ENCODE measurements around the gene ITPRID1. TPM values are rescaled to one million over a fixed set of nuclear protein-coding genes. Genes with fewer than 3 reads are reported as not detected.

Gene ITPRID1
- polyA plus RNA-seq, 1 donor (not counting 4 experiments of a cell fraction or from before 2014, with no cell fraction given): not detected

GRCh38 chr7:31562002-31562401 is 48.1 kb downstream of the ITPRID1 start:
- H3K27me3 ChIP-seq (ENCODE audit: control insufficient read depth, extremely low read depth, insufficient read depth, low read length): no peaks in the 10 kb centered on the region
- no peak overlapping the region for H3K9ac ChIP-seq (ENCODE audit: control insufficient read depth, extremely low read depth, insufficient read depth, low read length)
- no peaks in the 10 kb centered on the region for H3K9me3 ChIP-seq (ENCODE audit: control insufficient read depth, low read depth, low read length)
- H3K27ac ChIP-seq (ENCODE audit: control insufficient read depth, insufficient read depth, low read length): no peak overlapping the region
- H3K79me2 ChIP-seq (ENCODE audit: control insufficient read depth, insufficient read depth, low read length): no peaks in the 10 kb centered on the region
- DNase-seq (ENCODE audit: low read depth, low spot score) (no peak), FAIRE-seq (no peak)
- no peak overlapping the region for H2AFZ ChIP-seq (ENCODE audit: control insufficient read depth, low read length)
- H3K4me3 ChIP-seq (ENCODE audit: control insufficient read depth in 2 of 3, extremely low read depth in 1 of 3, insufficient read depth in 2 of 3, low read depth in 1 of 3, low read length in 3 of 3): no peak overlapping the region
- no peak for TF ChIP-seq CTCF (optimal IDR thresholded peaks at IDR 0.05 in 1 of 3, IDR thresholded peaks at IDR 0.05 in 1 of 3, conservative IDR thresholded peaks at IDR 0.05 in 1 of 3; ENCODE audit: extremely low read depth in 1 of 3, insufficient read depth in 2 of 3, low read length in 3 of 3)
- no peak for TF ChIP-seq EZH2 (IDR thresholded peaks at IDR 0.05; ENCODE audit: low read length)
- H4K20me1 ChIP-seq (ENCODE audit: control insufficient read depth, extremely low read depth, insufficient read depth, low read length): no peaks in the 10 kb centered on the region
- dilution Hi-C loops (cut with MboI; ENCODE audit: extremely low pct_ligation_motif_present, low sequenced_read_pairs): no loop called here
- no peaks in the 10 kb centered on the region for H3K9me1 ChIP-seq (ENCODE audit: control insufficient read depth, extremely low read depth, insufficient read depth, low read length)
- no peaks in the 10 kb centered on the region for H3K36me3 ChIP-seq (ENCODE audit: control insufficient read depth in 2 of 2, extremely low read depth in 1 of 2, insufficient read depth in 2 of 2, low read length in 2 of 2)
- no peak overlapping the region for H3K4me2 ChIP-seq (ENCODE audit: control insufficient read depth, extremely low read depth, insufficient read depth, low read depth, low read length)
- no peaks in the 10 kb centered on the region for H3K4me1 ChIP-seq (ENCODE audit: control insufficient read depth, extremely low read depth, insufficient read depth, low read length)

GRCh38 chr7:31563522-31563921 is 49.6 kb downstream of the ITPRID1 start:
- Histone ChIP-seq H3K4me1 (ENCODE audit: control insufficient read depth, extremely low read depth, insufficient read depth, low read length) (no peaks in the 10 kb centered on the region), H3K27ac (ENCODE audit: control insufficient read depth, insufficient read depth, low read length) (no peak overlapping the region), H3K36me3 (ENCODE audit: control insufficient read depth in 2 of 2, extremely low read depth in 1 of 2, insufficient read depth in 2 of 2, low read length in 2 of 2) (no peaks in the 10 kb centered on the region), H3K9ac (ENCODE audit: control insufficient read depth, extremely low read depth, insufficient read depth, low read length) (no peak overlapping the region), H3K79me2 (ENCODE audit: control insufficient read depth, insufficient read depth, low read length) (no peaks in the 10 kb centered on the region), H4K20me1 (ENCODE audit: control insufficient read depth, extremely low read depth, insufficient read depth, low read length) (no peaks in the 10 kb centered on the region), H2AFZ (ENCODE audit: control insufficient read depth, low read length) (no peak overlapping the region), H3K9me3 (ENCODE audit: control insufficient read depth, low read depth, low read length) (no peaks in the 10 kb centered on the region), H3K4me3 (ENCODE audit: control insufficient read depth in 2 of 3, extremely low read depth in 1 of 3, insufficient read depth in 2 of 3, low read depth in 1 of 3, low read length in 3 of 3) (no peak overlapping the region), H3K9me1 (ENCODE audit: control insufficient read depth, extremely low read depth, insufficient read depth, low read length) (no peaks in the 10 kb centered on the region), H3K27me3 (ENCODE audit: control insufficient read depth, extremely low read depth, insufficient read depth, low read length) (no peaks in the 10 kb centered on the region), H3K4me2 (ENCODE audit: control insufficient read depth, extremely low read depth, insufficient read depth, low read depth, low read length) (no peak overlapping the region)
- DNase-seq (ENCODE audit: low read depth, low spot score): no peak
- dilution Hi-C loops (cut with MboI; ENCODE audit: extremely low pct_ligation_motif_present, low sequenced_read_pairs): no loop called here
- FAIRE-seq: no peak
- TF ChIP-seq EZH2 (IDR thresholded peaks at IDR 0.05; ENCODE audit: low read length) (no peak), CTCF (optimal IDR thresholded peaks at IDR 0.05 in 1 of 3, IDR thresholded peaks at IDR 0.05 in 1 of 3, conservative IDR thresholded peaks at IDR 0.05 in 1 of 3; ENCODE audit: extremely low read depth in 1 of 3, insufficient read depth in 2 of 3, low read length in 3 of 3) (no peak)

Measured in keratinocyte (primary cell).